Thymus (tissue), 11 donors: ENCODE results near the gene CISH. TPM values are rescaled to one million over a fixed set of nuclear protein-coding genes. Genes with fewer than 3 reads are reported as not detected.
A peak's percentile ranks its signal among the peaks of the same experiment; 100 is the strongest.

Experiments
- DNase-seq, 9 donors: peaks; one replicate each; pipeline ENCODE4 v3.0.0-alpha.2; 2013; ENCODE audit warnings: low spot score in 9 of 9, low read depth in 6 of 9, missing footprints in 1 of 9
- H3K27ac ChIP-seq, 2 donors: one replicate each; pipeline ENCODE4 v1.5.1; 2013; ENCODE audit warnings: control low read depth in 1 of 2, low read depth in 1 of 2, low read length in 1 of 2, mild to moderate bottlenecking in 1 of 2, moderate library complexity in 1 of 2
- H3K27me3 ChIP-seq, 2 donors: one replicate each; pipeline ENCODE4 v1.5.1; 2013; ENCODE audit warnings: low read length in 1 of 2; ENCODE audit not compliant: control insufficient read depth in 2 of 2, insufficient read depth in 1 of 2
- H3K36me3 ChIP-seq, 2 donors: one replicate each; pipeline ENCODE4 v1.5.1; 2013; ENCODE audit warnings: low read length in 1 of 2, mild to moderate bottlenecking in 1 of 2, moderate library complexity in 1 of 2; ENCODE audit not compliant: control insufficient read depth in 2 of 2, insufficient read depth in 2 of 2
- H3K4me1 ChIP-seq, 2 donors: one replicate each; pipeline ENCODE4 v1.5.1; 2013; ENCODE audit warnings: low read length in 2 of 2; ENCODE audit not compliant: control insufficient read depth in 2 of 2, insufficient read depth in 2 of 2
- H3K4me3 ChIP-seq, 2 donors: one replicate each; pipeline ENCODE4 v1.5.1; 2013; ENCODE audit warnings: low read length in 2 of 2, control low read depth in 1 of 2, mild to moderate bottlenecking in 1 of 2
- H3K9me3 ChIP-seq, 2 donors: one replicate each; pipeline ENCODE4 v1.5.1; 2013; ENCODE audit warnings: low read length in 1 of 2, mild to moderate bottlenecking in 1 of 2; ENCODE audit not compliant: control insufficient read depth in 2 of 2, insufficient read depth in 1 of 2
- WGBS: extraction: QIAGEN DNeasy Blood & Tissue Kit; methylation state at CpG from one replicate; pipeline ENCODE4 v1.1.7; 2013; 5-methylcytosine and 5-hydroxymethylcytosine counted together
- polyA plus RNA-seq: library from polyadenylated mRNA; stranded (reverse); fragments of 200-250 nt; gene quantifications from one replicate; pipeline ENCODE4 v1.2.3, GENCODE V29; 2013
- total RNA-seq: library from RNA; stranded (reverse); fragments of 120-200 nt; gene quantifications from one replicate; pipeline ENCODE4 v1.2.4, GENCODE V29; 2013
- donor health status: healthy.

Gene CISH
- total and polyA plus RNA-seq, 2 donors: 7.0 to 10.2 TPM

GRCh38 chr3:50630877-50631276 is 19.3 kb upstream of the CISH start:
- DNase-seq: no peak

GRCh38 chr3:50630394-50630793 is 18.8 kb upstream of the CISH start:
- H3K27me3 ChIP-seq: no peaks in the 10 kb centered on the region
- DNase-seq: no peak
- H3K27ac ChIP-seq: no peak overlapping the region
- peaks cover 45 to 79% of the 10 kb centered on the region in 2 donors for H3K4me1 ChIP-seq
- H3K9me3 ChIP-seq: peaks cover 0 to 3% of the 10 kb centered on the region in 2 donors
- H3K4me3 ChIP-seq: no peak overlapping the region
- H3K36me3 ChIP-seq: peaks cover 12 to 24% of the 10 kb centered on the region in 2 donors
- 96% methylated on average over 6 of the region's 6 CpGs for WGBS

More at GRCh38 chr3:50630877-50631276, 19.3 kb upstream of the CISH start:
- Histone ChIP-seq H3K4me3 (no peak overlapping the region), H3K4me1 (peaks cover 40 to 74% of the 10 kb centered on the region in 2 donors), H3K27ac (no peak overlapping the region), H3K36me3 (peaks cover 12 to 24% of the 10 kb centered on the region in 2 donors), H3K9me3 (peaks cover 0 to 3% of the 10 kb centered on the region in 2 donors), H3K27me3 (no peaks in the 10 kb centered on the region)
- 81% methylated on average over 7 of the region's 7 CpGs for WGBS

- Histone ChIP-seq H3K4me1 (peaks cover 61 to 94% of the 10 kb centered on the region in 2 donors), H3K4me3 (no peak overlapping the region), H3K27me3 (no peaks in the 10 kb centered on the region), H3K9me3 (peaks cover 0 to 3% of the 10 kb centered on the region in 2 donors), H3K36me3 (peaks cover 9 to 21% of the 10 kb centered on the region in 2 donors), H3K27ac (peak overlapping the region; percentile 11 to 53)
- DNase-seq: no peak
- 68% methylated on average over 3 of the region's 3 CpGs for WGBS
Measured at GRCh38 chr3:50628601-50629000, 17.0 kb upstream of the CISH start.

- peak overlapping the region; percentile 56 to 95 for H3K27ac ChIP-seq
- WGBS: 71% methylated on average over 6 of the region's 6 CpGs
- peaks cover 0 to 3% of the 10 kb centered on the region in 2 donors for H3K9me3 ChIP-seq
- no peaks in the 10 kb centered on the region for H3K27me3 ChIP-seq
- peak in 1 of 9 donors; percentile 64 for DNase-seq
- H3K4me3 ChIP-seq: no peak overlapping the region
- peaks cover 13 to 28% of the 10 kb centered on the region in 2 donors for H3K36me3 ChIP-seq
- H3K4me1 ChIP-seq: peaks cover 61 to 99% of the 10 kb centered on the region in 2 donors
Measured at GRCh38 chr3:50627407-50628051, 16.0 kb upstream of the CISH start.

GRCh38 chr3:50626401-50626800 is 14.8 kb upstream of the CISH start:
- 24% methylated on average over 3 of the region's 3 CpGs for WGBS
- Histone ChIP-seq H3K27ac (peak overlapping the region; percentile 83 to 95), H3K36me3 (peaks cover 16 to 37% of the 10 kb centered on the region in 2 donors), H3K4me1 (peaks cover 60 to 96% of the 10 kb centered on the region in 2 donors), H3K4me3 (no peak overlapping the region), H3K9me3 (peaks cover 0 to 3% of the 10 kb centered on the region in 2 donors), H3K27me3 (no peaks in the 10 kb centered on the region)
- DNase-seq: peak in 4 of 9 donors; percentile 47 to 87 (median 70)

- Histone ChIP-seq H3K4me3 (no peak overlapping the region), H3K9me3 (peaks cover 0 to 3% of the 10 kb centered on the region in 2 donors), H3K27ac (peak overlapping the region; percentile 83 to 95), H3K4me1 (peaks cover 68 to 95% of the 10 kb centered on the region in 2 donors), H3K36me3 (peaks cover 13 to 35% of the 10 kb centered on the region in 2 donors), H3K27me3 (no peaks in the 10 kb centered on the region)
- 63% methylated on average over 18 of the region's 18 CpGs for WGBS
- DNase-seq: peak in 1 of 9 donors; percentile 57
Measured at GRCh38 chr3:50625231-50626182, 13.9 kb upstream of the CISH start.

DNA sequence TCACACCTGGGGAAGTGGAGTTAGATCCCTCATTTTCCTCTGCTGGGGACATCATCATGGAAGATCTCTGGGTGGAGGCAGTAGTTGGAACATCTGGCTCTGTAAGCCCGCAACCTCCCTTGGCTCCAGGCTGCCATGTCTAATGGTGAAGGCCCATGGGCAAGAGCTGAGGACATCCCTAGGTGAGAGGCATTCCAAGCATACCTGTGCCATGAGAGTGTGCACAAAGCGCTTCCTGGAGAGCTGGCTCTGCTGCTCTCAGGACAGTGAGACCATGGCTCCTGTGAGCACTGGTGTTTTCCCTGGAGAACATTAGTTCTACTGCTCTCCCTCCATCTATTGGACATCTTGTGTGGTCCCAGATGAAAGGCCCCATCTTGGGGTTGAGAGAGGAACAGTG is 13.1 kb upstream of the CISH start:
- peaks cover 0 to 3% of the 10 kb centered on the region in 2 donors for H3K9me3 ChIP-seq
- DNase-seq: no peak
- peaks cover 77 to 95% of the 10 kb centered on the region in 2 donors for H3K4me1 ChIP-seq
- H3K36me3 ChIP-seq: peaks cover 7 to 32% of the 10 kb centered on the region in 2 donors
- no peak overlapping the region for H3K4me3 ChIP-seq
- 97% methylated on average over 2 of the region's 2 CpGs for WGBS
- H3K27ac ChIP-seq: peak overlapping the region; percentile 83 to 95
- H3K27me3 ChIP-seq: no peaks in the 10 kb centered on the region

DNA sequence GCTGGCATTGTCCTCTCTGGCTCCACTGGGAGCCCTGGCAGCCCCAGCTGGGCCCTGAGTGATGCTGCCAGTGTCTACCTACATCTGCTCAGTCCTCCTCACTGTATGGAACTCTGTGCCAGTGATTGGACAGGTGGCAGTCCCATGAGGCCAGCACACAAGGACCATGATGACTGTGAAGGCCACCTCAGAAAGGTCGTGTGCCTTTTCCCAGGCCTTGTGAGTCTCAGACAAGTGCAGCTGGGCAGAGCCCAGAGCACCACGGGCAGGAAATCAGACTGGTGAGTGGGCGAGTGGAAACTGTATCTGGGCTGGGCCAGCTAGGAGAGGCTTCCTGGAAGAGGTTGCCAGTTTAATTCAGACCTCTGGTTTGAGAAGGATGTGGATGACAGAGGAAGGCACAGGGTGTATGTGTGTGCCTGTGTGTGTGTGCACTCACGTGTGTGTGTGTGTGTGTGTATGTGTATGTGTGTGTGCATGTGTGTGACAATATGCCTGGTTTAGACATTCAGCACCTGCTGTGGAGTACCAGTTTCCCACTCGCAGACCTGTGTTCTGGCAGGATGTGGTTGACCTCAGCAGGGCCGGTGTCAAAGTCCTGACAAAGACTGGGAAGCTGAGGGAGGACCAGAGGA is 12.4 kb upstream of the CISH start:
- DNase-seq: peak in 5 of 9 donors; percentile 54 to 85 (median 69)
- Histone ChIP-seq H3K27me3 (no peaks in the 10 kb centered on the region), H3K4me3 (no peak overlapping the region), H3K27ac (peak overlapping the region; percentile 83 to 95), H3K9me3 (peaks cover 0 to 3% of the 10 kb centered on the region in 2 donors), H3K36me3 (peaks cover 7 to 27% of the 10 kb centered on the region in 2 donors), H3K4me1 (peaks cover 79 to 95% of the 10 kb centered on the region in 2 donors)
- WGBS: 3% methylated on average over 6 of the region's 6 CpGs
